DLD1 (cell line): ENCODE results near the gene CLTC.
"Not testable (repeated sequence)": the region's sequence is repeated elsewhere in the genome, so short reads cannot be mapped to it uniquely, and the experiment has no call there.

Experiments used
- in situ Hi-C: cut with HindIII; loops from 2 replicates; pipeline ENCODE4 v1.10.0; 2017; ENCODE audit warnings: low sequenced_read_pairs

Gene CLTC

DNA sequence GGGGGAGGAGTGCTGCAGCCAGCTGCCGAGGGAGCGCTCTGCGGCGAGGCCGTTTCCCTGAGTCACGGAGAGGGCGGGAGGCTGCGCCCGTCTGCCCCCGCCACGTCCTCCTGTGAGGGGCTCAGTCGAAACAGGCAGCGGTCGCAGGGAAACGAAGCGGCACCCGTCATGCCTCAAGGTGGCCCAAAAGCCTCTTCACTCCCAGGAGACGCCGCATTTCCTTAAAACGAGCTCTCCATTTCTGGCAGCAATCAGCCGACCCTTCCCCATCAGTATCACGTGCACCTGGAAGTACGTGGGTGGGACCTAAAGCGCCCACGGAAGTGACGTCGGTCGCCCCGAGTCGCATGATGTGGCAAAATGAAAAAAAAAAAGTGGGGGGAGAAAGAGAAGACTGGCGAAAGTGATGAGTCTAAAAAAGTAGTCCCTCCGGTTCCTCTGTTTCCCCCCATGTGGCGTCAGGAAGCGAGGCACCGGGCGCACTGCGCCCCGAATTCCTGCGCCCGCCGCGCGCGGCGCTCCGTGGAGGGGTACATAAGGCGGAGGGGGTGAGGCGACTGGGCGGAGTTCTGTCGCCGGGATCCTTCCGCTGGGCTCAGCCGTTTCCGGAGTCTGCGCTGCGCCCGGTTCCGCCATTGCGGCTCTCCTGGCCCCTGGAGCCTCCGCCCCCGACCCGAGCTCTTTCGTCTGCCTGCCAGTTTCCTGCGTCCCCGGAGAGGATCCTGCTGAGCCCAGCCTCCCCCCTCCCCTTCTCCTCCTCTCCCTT is at the start of gene CLTC:
Gene CLTC (plus strand): TSS at position 598 of the 766 bp plus-strand sequence. CDS start 237 bp downstream, outside the sequence.
- in situ Hi-C loops = no loop called here

DNA sequence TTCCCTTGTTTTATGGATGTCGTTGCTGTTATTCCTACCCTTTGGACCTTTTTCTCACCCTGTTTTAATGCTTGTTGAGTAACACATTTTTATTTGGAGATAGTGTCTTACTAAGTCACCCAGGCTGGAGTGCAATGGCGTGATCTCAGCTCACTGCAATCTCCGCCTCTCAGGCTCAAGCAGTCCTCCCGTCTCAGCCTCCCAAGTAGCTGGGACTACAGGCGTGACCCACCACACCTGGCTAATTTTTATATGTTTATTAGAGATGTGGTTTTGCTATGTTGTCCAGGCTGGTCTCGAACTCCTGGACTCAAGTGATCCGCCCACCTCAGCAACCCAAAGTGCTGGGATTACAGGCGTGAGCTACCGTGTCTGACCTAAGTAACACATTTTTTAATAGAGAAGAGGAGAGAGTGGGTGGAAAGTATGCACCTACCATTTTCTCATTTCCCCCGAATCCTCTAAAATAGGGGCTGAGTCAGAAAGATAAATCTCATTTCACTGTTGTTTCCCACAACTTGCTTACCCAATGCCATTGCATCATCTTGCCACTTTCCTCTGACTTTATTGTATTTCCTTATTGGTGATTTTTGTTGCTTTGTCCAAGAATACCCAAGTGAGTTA is 47.3 kb upstream of the CLTC start:
- in situ Hi-C loops = no loop called here

DNA sequence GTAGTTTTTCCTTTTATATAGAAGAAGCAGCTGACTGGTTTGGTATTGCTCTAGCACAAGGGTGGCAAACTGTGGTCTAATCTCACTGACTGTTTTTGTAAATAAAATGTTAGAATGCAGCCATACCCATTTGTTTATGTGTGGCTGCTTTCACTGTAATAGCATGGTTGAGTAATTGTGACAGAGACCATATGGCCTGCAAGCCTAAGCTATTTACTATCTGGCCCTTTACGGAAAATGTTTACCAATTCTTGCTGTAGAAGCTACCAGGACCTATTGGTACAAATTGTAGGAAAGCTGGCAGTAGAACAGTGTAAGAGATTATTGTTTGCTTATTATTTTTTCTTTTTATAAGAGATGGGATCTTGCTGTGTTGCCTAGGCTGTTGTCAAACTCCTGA is 35.5 kb upstream of the CLTC start:
- in situ Hi-C loops = not testable (repeated sequence)

DNA sequence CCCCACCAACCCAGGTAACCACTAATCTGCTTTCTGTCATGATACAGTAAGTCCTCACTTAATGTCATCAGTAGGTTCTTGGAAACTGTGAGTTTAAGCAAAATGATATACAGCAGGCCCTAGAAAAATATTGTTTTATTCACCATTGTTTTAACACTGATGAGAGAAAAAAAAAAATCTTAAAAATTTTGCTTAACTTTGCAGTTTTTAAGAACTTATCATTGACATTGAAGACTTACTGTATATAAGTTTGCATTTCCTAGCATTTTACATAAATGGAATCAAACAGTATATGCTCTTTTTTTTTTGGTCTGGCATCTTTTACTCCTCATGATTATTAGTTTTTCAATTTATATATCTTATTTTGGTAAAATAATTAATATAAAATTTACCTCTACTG is 19.5 kb upstream of the CLTC start:
- in situ Hi-C loops = no loop called here

DNA sequence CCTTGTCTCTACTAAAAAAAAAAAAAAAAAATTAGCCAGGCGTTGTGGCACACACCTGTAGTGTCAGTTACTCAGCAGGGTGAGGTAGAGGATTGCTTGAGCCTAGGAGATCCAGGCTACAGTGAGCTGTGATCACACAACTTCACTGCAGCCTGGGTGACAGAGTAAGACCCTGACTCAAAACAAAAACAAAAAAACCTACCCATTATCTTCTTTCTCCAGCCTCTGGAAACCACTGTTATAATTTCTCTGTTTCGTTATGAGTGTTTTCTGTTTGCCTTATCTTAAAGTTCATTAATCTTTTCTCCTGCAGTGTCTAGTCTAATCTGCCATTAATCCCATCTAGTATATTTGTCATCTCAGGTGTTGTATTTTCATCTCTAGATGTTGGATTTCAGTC is 18.6 kb upstream of the CLTC start:
- in situ Hi-C loops = no loop called here

DNA sequence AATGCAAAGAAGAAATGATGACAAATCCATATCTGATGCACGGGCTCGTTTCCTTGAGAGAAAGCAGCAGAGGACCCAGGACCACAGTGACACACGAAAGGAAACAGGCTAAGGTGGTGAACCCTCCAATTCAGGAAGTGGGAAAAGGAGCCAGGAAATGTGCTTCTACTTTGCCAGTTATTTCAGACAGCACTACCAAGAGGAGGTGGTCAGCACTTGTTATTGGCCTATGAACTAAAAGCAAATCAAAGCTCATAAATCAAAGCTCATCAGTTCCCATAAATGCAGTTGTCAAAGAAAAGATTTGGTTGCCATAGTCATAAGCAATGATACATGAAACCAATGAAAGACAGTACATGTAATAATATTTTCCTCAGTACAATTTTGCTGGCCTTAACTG is 12.6 kb upstream of the CLTC start:
- in situ Hi-C loops = no loop called here

DNA sequence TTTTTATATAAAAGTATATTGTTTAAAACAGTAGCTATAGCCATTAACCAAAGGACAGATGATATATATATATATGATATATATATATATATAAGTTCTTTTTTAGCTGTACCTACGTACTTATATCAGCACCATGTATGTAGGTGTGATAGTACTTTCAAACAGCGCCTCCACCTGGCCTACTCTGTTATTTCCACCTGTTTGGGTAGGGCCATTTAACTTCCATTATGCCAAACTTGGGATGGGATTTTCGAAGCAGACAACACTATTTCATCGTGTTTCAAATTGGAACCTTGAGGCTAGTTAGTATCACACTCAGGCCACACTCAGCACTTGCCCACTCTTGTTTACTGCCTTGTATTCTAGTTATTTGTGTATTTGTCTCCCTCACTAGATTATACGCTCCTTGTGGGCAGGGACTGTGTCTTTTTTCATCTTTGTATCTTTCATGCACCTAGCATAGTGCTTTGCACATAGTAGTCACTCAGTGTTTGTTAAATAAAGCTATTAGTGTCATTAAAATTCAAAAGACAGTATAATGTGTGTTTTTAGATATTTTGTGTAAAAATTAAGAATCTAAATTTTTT is 11.8 kb upstream of the CLTC start:
- in situ Hi-C loops = no loop called here

DNA sequence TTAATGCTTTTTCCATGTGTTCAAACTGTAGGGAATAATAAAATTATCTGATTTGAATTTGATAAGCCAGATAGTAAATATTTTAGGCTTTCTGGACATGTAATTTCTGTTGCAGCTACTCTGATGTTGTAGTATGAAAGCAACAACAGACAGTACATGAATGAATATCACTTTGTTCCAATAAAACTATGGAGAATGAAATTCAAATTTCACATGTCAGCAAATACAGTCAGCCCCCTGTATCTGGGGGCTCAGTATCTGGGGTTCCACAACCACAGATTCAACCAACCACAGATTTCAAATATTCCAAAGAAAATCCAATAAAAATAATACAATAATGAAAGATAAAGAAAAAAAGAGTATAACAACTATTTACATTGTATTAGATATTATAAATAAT is 8.2 kb upstream of the CLTC start:
- in situ Hi-C loops = no loop called here

DNA sequence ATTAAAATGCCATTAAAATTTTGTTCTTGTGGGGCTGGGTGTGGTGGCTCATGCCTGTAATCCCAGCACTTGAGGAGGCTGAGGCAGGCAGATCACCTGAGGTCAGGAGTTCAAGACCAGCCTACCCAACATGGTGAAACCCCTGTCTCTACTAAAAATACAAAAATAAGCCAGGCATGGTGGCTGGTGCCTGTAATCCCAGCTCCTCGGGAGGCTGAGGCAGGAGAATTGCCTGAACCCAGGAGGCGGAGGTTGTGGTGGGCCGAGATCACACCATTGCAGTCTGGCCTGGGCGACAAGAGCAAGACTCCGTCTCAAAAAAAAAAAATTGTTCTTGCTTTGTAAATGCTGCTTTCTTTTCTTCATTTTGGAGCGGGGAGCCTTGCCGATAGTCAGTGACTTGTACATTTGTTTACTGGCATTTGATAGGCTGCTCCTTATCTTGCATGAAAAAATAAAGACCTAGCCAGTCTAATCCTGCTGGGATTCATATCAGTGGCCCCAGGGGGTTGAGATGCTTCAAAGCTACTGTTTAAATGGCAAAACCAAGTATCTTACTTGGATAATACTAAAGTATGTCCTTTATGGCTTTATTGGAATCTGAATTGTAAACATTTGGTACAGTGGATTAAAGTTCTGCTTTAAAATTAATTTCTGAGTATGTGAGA is 3.3 kb upstream of the CLTC start:
- in situ Hi-C loops = no loop called here

DNA sequence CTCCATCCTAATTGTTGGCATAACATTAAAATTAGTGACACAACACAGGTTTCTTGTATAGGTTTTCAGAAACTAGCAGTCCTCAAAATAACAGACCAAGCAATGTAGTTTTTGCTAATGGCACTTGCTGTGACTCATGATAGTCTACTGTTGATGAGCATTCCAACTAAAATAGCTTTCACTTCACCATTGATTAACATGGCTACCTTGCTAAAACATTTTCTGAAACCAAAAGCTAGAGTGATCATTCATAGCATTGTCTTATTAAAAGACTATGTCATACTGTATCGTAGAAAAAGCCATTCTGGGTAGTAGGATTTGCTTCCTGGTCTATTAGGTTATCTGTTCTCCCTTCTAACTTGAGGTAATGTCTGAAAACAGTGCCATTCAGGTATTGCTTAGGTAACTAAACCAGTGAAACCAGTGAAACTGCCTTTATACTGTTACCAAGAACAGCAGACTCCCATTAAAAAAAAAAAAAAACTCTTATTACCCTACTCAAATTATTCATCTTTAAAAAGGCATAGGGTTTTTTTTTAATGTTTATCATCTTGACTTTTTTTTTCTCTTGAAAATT is 2.5 kb upstream of the CLTC start:
- in situ Hi-C loops = no loop called here

DNA sequence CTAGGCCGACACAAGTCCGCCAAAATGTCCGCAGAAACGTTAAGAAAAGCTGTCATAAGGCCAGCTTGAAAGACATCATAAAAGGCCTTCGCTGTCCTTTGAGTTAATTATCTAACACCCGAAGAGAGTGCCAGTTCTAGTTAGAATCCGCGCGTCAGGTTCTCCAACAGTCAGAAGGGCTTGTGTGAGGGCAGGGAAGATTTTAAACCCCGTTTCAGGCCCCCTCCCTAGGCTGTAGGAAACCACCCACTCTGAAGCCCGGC is 729 bp upstream of the CLTC start:
- in situ Hi-C loops = no loop called here

DNA sequence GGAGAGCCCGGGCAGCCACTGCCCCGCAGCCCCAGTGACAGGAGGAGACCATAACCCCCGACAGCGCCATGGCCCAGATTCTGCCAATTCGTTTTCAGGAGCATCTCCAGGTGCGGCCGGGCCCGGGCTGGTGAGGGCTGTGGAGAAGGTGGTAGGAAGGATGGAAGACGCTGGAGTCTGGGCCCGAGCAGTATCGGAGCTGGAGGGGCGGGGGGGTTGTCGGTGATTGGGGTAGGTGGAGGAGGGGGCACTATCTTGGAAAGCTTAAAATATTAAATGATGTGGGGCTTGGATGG is 317 bp downstream of the CLTC start:
- in situ Hi-C loops = no loop called here

DNA sequence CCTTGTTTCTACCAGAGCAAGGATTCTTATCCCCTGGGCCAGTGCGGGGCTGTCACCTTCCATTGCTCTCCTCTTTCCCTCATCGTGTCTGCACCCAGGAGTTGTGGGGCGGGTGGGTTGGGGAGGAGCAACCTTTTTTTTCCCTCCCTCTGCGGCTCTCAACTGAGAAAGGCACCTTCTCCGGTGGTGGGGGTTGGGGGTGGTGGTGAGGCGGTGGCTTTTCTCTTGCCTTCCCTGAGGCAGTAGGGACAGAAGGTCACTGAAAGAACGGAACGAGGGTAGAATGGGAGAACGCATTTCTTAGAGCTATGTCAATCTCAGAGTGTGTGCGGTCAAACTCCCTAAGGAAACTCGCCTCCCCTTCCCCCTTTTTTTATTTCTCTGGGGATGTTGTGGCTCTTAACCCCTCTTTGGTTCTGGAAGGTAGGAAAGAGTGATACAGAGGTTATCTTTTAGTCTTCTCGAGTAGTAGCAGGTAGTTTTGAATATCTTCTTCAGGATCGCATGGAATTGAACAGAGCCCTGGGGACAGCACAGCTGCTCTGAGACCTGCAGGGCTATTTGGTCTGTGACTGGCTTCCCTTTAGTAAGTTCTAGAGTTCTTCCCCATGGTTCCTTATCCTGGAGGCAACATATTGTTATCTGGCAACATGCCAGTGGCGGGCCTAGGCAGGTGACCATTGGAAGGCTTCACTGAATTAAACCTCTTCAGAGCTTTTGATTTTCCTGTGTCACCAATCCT is 994 bp downstream of the CLTC start:
- in situ Hi-C loops = no loop called here

DNA sequence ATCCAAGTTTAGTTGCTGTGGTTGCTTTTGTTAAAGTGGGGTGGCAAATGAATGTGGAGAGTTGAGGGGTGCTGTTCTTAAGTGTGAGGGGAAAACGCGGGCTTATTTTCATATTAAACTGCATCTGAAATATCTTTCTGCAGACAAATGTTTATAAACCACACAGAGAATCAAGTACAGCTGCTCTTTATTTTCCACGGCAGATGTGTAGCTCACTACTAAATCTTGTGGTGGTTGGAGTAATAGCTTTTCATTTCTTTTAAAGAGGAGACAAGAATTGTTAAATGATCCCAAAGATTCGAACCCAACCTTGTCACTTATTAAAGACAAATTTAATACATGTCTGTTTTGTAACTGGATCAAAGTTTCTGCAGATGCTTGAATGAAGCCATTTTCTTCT is 2.1 kb downstream of the CLTC start:
- in situ Hi-C loops = no loop called here

DNA sequence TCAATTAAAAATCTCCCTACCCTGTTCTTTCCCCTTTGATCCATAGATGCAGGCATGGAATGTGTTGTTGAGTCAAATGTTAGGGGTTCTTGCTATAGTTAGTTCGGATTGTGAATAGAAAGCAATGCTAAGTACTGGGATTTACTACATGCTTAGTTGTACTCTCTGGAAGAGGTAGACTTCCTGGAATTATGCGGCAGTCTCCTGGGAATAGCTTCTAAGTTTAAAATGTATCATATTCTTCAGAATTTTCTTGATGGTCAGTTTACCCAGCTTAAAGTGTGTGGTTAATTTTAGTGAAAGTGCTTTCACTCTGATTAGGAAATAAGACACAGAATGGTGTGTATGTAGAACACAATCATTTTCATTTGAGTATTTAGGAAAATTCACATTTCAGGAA is 3.5 kb downstream of the CLTC start:
- in situ Hi-C loops = no loop called here

DNA sequence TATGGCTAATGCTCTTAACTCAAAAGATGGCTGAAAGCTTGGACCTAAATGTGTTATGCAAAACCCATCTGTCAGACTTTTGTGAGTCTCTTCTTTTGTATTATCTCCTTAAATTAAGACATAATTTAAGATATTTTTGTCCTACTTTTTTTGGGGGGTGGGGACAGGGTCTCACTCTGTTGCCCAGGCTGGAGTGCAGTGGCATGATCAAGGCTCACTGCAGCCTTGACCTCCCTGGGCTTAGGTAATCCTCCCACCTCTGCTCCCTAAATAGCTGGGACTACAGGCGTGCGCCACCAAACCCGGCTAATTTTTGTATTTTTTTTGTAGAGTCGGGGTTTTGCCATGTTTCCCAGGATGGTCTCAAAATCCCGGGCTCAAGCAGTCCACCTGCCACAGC is 7.1 kb downstream of the CLTC start:
- in situ Hi-C loops = no loop called here

DNA sequence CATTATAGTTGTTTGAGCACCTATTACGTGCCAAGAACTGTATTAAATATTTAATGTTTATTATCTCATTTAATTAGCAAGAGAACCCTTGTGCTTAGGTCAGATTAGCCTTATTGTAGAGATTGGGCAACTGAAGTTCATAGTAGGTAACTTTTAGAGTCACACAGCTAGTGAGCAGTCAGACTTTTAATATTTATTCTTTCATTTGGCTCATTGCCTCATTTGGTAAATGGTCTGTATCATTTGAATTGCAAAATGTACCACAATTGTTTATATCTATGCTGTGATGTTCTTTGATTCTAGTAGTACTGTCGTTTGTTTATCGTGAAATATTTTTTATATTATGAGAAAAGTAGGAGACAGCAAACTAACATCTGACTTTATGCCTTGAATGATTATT is 7.6 kb downstream of the CLTC start:
- in situ Hi-C loops = no loop called here

DNA sequence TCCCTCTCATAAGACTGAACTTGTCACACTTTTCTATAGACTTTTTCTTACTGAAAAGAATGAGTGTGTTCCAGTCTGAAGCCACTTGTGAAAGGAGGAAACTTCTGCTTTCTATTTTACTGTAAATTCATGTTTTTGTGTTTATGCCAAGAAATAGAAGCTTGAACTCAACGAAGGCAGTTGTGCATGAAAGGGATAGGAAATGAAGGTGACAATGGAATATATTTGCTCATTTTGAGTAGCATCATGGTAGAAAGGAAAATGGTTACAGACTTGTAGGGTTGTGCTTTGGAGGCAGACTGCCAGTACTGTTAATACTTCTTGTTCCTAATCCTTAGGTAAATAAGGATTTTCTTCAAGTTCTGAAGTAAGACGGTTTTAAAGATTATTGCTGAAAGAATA is 8.1 kb downstream of the CLTC start:
- in situ Hi-C loops = no loop called here

DNA sequence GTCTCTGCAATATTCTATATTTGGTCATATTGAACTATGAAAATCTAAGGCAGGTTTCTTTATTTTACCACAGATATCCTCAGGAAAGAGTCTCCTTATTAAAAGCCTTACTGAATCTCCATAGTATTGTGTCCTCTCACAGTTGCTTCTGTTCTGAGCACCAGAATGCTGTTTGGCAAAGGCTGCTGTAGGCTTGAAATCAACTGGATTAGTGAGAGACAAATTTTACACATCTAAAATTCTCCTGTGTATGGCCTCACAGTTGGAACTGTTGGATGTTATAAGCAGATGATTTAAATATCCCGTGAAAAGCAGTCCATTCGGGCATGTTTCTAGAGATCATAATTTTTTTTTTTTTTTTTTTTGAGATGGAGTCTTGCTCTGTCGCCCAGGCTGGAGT is 9.5 kb downstream of the CLTC start:
- in situ Hi-C loops = no loop called here

DNA sequence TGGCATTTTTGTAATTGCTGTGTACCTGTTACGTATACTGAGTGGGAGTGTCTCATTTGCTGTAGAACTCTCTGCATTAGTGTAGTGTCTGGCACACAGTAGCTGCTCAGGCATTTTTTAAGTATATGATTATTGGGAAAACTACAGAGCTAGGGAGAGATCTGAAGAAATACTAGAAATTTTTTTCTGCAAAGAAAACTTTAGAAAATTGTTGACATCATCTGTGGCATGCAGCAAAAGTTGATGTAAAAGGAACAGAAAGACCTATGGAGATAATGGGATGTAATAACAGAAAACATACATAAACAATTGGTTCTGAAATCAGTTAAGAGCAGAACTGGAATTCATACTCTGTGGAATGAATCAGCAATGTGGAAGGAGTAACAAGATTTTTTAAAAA is 11.6 kb downstream of the CLTC start:
- in situ Hi-C loops = no loop called here

DNA sequence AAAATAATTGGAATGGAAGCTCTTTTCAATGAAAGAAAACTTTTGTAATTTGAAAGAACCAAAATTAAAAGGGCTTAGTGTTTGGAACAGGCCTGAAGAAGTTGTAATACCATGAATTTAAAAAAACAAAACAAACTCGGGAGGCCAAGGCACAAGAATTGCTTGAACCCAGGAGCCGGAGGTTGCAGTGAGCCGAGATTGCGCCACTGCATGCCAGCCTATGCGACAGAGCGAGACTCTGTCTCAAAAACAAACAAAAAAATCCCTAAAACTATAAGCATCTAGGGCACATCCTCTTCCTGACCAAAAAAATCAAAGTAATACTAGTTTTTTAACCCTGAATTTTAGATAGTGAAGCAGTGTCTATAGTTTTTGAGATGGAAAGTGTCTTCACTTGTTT is 12.7 kb downstream of the CLTC start:
- in situ Hi-C loops = no loop called here
